A673 (cell line): Measurements from ENCODE around the gene KRT2.

Experiments
- CTCF ChIP-seq: fragments of 300-800, 200-600 bp; sonication (generic); conservative IDR thresholded peaks from 2 replicates; pipeline ENCODE4 v1.5.1; 2017; ENCODE audit warnings: low read depth, mild to moderate bottlenecking, antibody characterized with exemption, low read length, moderate library complexity, mixed read lengths
- EZH2 ChIP-seq: fragments of 200-600 bp; sonication (generic); IDR thresholded peaks from 2 replicates; pipeline ENCODE4 v1.6.1; 2017; ENCODE audit warnings: borderline replicate concordance, low read depth, mild to moderate bottlenecking, mixed read lengths, antibody characterized with exemption, low read length; ENCODE audit not compliant: poor library complexity, severe bottlenecking

DNA sequence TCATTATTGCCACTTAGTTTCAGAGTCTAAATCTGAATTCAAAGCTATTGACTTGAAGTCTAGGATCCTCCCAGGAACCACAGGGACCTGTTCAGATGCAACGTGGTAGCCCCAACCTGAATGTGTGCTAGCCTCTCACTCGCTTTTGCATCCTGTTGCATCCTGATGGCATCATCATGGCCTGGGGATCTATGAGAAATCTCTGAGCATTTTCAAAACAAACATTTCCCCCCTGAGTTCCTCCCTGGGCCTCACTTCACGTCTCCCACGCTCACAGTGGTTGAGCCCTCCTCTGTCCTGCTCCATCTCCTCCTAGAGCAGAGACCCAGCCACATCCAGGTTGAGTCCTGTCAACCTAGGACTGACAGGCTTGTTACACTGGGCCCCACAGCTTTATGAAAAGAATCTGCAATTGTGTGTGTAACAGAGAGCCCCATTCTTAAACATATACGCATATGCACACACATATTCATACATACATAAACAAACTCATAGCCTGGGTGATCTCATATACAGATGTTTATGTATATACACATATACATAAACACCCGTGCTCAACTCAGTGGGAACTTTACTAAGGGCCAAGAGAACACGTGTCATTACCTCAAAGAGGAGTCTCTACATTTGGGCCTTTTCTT, 45.3 kb downstream of the KRT2 start:
- no peak for TF ChIP-seq CTCF
- TF ChIP-seq EZH2, result no peak
